GM12801 (cell line): ENCODE measurements around the gene LAMC1.

ENCODE experiments used
- TF ChIP-seq, protein P1 (sequence below): IDR thresholded peaks from one replicate; pipeline ENCODE4 v1.5.1; 2011; ENCODE audit warnings: control low read depth; ENCODE audit not compliant: insufficient read length; ENCODE audit errors: extremely low read depth

Gene LAMC1

DNA sequence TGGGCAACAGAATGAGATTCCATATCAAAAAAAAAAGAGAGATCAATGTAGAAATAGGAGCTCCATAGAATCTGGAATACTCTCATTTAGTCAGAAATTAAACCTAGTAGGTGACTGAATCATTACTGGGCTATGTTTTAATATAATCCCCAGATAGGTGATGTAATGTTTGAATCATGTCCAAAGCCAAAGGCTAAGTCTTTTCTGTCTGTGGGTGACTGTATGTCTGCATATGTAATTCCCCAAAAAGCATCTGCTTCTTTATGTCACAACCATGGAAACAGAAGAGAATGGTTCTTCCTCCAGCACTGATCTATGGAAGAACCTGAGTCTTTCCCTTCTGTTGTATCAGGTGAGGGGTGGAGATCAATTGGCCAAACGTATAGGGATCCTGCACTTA, 168.6 kb downstream of the LAMC1 start:
- TF ChIP-seq, protein P1, sequence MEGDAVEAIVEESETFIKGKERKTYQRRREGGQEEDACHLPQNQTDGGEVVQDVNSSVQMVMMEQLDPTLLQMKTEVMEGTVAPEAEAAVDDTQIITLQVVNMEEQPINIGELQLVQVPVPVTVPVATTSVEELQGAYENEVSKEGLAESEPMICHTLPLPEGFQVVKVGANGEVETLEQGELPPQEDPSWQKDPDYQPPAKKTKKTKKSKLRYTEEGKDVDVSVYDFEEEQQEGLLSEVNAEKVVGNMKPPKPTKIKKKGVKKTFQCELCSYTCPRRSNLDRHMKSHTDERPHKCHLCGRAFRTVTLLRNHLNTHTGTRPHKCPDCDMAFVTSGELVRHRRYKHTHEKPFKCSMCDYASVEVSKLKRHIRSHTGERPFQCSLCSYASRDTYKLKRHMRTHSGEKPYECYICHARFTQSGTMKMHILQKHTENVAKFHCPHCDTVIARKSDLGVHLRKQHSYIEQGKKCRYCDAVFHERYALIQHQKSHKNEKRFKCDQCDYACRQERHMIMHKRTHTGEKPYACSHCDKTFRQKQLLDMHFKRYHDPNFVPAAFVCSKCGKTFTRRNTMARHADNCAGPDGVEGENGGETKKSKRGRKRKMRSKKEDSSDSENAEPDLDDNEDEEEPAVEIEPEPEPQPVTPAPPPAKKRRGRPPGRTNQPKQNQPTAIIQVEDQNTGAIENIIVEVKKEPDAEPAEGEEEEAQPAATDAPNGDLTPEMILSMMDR: no peak

DNA sequence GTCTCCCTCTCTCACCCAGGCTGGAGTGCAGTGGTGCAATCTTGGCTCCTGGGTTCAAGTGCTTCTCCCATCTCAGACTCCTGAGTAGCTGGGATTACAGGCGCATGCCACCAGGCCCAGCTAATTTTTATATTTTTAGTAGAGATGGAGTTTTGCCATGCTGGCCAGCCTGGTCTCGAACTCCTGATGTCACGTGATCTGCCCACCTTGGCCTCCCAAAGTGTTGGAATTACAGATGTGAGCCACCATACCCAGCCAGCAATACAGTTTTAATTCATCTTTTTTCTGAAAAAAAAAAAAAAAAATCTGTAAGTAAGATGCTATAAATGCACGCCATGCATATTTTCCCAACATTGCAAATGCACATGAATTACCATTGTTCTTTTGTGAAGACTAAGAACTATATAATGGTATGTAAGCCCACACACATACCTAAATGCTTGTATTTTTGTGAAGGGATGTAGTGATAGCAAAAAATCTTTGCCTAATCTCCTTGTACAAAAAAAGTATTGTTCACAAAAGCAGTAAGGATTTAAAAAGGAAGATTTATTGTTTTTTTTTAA, 170.8 kb downstream of the LAMC1 start:
- TF ChIP-seq, protein P1: no peak

DNA sequence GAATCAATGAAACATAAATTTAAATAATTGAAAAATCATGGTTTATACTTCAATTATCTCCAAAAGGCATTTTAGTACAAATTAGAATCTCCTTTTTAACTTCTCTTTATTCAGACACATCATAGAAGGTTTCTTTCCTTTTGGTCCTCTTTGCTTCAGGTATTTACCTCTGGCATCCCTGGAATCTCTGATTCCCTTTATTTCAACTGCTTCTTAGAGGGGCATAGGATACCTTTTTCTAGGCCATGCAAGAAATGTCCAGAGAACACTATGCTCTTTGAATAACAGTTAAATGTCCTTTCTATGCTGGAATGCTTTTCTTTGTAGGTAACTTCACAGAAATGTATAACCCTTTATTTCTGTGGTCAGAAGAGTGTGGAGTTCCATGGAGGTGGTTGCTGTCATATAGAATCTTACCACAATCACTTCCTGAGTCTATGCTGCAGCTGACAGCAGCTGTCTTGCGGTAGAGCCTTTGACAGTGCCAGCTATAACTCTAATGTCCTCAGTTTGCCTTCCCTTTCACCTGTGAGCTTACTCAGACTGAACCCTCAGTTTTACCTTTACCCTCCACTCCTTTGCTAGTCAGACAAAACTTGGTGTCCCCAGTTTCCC, 171.4 kb downstream of the LAMC1 start:
- TF ChIP-seq, protein P1: no peak

DNA sequence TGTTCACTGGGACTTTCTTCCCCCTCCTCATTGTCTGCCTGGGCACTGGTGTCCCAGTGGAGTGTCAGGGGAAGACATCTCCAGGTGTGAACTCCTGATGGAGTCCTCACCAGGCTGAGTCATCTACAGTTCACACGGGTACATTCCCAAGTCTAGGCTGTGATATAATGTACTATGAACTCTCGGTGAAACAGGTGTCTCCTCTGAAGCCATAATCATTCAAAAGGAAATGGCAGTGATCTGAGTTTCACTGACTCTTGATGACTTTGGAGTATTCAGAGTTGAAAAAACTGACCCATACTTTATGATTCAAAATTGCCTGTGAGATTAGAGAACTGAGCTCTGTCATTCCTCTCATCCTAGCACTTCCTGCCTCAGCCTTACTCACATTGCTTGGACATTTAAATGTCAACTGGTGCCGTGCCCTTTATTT, 171.9 kb downstream of the LAMC1 start:
- TF ChIP-seq, protein P1: no peak
